GM12875 (cell line): ENCODE measurements around the gene UBAC2.

Experiments used
- H3K4me3 ChIP-seq: one replicate; pipeline ENCODE4 v1.5.1; 2011; ENCODE audit warnings: low read depth, low read length, control low read depth
- CTCF ChIP-seq: IDR thresholded peaks from 2 replicates; pipeline ENCODE4 v1.5.1; 2011; ENCODE audit warnings: low read depth, mild to moderate bottlenecking, control low read depth, inconsistent platforms, low read length, moderate library complexity, borderline replicate concordance; ENCODE audit not compliant: insufficient read depth

UBAC2 gene

DNA sequence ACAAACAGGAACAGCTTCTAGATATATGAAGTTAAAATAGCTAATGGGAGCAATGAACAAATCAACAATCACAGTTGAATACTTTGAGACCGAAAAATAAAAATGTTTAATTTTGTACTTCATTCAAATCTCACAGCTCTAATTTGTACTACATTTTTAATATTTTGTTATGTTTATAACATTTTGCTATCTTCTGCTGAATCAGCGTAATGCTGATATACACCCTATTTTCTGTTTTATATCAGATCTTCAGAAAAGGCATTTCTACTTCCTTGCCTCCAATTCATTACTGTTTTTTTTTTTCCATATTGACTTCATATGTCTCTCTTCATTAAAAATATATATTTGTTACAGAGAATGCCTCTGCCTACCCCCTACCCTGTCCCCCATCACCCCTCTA, 134.4 kb downstream of the UBAC2 start:
- no peak overlapping the region for H3K4me3 ChIP-seq

DNA sequence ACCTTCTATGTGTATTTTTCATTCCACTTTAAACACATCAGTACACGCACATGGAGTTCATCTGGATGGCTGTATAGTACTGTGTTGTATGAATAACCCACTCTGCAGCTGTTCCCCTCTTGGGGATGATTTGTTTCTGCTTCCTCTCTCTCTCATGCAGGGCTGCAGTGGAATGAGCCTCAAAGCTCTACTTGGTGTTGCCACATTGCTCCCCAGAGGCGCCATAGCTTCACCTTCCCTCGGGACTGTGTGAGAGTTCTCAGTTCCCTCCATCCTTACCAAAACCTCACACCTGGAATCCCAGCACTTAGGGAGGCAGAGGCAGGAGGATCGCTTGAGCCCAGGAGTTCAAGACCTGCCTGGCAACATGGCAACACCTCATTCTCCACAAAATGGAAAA, 134.9 kb downstream of the UBAC2 start:
- no peak for TF ChIP-seq CTCF
- H3K4me3 ChIP-seq, result no peak overlapping the region

More for the DNA sequence above, 134.4 kb downstream of the UBAC2 start:
- no peak for TF ChIP-seq CTCF

- H3K4me3 ChIP-seq, result no peak overlapping the region
- TF ChIP-seq CTCF, result no peak
Measured at GRCh38 chr13:99339230-99339721, 138.6 kb downstream of the UBAC2 start.

DNA sequence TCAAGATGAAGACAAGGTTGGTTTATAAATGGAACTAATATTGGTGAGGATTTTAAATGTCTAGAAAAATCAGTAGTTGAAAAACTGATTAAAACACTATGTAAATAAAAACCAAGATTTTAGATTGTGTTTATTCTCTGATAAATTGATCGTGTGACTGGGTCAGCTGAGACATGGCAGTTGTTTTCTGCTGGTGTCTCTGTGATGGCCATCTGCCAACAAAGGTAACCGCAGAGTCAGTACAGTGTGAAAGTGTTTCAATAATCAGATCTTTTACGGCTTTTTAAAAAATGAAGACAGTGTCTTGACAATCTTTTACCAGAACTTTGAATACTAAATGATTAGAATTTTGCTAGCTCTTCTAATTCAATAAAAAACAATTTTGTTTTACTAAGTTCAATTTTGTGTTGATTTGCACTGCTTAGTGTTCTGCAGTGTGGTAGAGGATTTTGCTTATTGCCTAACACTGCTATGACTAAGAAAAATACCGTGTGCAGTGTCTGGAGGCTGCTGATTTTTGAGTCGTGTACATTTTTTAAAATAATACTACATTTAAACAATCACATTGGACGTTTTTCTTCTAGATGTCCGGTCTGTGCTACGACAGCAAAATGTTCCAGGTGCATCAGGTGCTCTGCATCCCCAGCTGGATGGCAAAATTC, 139.2 kb downstream of the UBAC2 start:
- H3K4me3 ChIP-seq, result no peak overlapping the region
- no peak for TF ChIP-seq CTCF

- no peak for TF ChIP-seq CTCF
- H3K4me3 ChIP-seq, result no peak overlapping the region
Measured at GRCh38 chr13:99340638-99341037, 140.0 kb downstream of the UBAC2 start.

DNA sequence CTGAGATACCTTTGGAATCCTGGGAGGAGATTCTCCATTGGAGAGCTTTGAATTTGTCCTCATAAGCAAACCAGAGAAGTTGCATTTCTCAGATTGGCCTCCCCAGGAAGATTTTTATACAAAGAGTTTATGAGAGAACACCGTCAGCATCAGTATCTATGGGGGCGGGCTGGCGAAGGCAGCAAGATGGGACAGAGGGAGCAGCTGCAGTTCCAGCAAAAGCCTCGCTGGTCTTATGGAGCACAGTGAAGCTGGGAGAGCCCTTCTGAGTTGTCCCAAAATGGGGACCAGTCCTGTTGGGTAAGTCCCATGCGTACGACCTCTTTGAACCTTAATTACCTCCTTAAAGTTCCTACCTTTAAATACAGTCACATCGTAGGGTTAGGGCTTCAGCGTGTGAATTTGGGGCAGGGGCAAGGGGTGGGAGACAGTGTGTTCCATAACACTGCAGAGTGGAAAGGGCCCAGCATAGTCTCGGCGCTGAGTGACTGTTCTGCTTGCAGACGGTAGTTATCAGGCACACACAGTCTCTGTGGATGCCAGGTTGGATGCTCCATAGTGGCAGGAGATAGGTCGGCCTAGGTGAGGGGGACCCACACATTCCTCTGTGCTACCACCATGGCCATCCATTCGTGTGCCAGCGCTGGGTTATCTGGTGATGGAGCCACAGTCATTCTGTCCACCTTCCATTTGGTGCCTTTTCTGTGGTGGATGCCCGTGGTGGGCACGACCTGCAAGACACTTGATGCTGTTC, 141.5 kb downstream of the UBAC2 start:
- no peak overlapping the region for H3K4me3 ChIP-seq

More for the DNA sequence above, 141.5 kb downstream of the UBAC2 start:
- no peak for TF ChIP-seq CTCF
